GM19193 (cell line): ENCODE data around the gene CORO1A.

Source experiments
- POLR2A ChIP-seq: IDR thresholded peaks from 4 replicates; pipeline ENCODE4 v1.6.1; 2011; ENCODE audit not compliant: insufficient read depth, insufficient read length; ENCODE audit errors: extremely low read depth

CORO1A gene

DNA sequence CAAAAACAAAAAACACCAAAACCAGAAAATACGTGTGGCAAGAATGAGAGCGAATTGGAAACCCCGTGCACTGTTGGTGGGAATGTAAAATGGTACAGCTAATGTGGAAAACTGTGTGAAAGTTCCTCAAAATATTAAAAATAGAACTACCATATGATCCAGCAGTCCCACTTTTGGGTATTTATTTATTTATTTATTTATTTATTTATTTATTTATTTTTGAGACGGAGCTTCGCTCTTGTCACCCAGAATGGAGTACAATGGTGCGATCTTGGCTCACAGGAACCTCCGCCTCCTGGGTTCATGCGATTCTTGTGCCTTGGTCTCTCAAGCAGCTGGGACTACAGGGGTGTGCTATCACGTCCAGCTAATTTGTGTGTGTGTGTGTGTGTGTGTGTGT, 30.9 kb upstream of the CORO1A start:
- TF ChIP-seq POLR2A = no peak

DNA sequence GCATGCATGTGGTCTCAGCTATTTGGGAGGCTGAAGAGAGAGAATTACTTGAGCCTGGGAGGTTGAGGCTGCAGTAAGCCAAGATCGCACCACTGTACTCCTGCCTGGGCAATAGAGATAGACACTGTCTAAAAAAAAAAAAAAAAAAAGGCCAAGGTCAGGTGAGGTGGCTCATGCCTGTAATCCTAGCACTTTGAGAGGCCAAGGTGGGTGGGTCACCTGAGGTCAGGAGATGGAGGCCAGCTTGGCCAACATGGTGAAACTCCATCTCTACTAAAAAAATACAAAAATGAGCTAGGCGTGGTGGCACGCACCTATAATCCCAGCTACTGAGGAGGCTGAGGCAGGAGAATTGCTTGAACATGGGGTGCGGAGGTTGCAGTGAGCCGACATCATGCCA, 28.2 kb upstream of the CORO1A start:
- no peak for TF ChIP-seq POLR2A

DNA sequence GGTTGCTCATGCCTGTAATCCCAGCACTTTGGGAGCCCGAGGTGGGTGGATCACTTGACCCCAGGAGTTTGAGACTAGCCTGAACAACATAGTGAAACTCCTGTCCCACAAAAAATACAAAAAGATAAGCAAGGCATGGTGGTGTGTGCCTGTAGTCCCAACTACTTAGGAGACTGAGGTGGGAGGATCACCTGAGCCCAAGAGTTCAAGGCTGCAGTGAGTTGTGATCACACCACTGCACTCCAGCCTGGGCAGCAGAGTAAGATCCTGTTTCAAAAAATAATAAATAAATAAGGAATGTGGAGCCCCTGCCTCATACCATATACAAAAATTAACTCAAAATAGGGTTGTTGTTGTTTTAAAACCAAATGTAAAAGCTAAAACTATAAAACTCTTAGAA, 26.2 kb upstream of the CORO1A start:
- no peak for TF ChIP-seq POLR2A

GRCh38 chr16:30163538-30163937, 19.9 kb upstream of the CORO1A start:
- no peak for TF ChIP-seq POLR2A

DNA sequence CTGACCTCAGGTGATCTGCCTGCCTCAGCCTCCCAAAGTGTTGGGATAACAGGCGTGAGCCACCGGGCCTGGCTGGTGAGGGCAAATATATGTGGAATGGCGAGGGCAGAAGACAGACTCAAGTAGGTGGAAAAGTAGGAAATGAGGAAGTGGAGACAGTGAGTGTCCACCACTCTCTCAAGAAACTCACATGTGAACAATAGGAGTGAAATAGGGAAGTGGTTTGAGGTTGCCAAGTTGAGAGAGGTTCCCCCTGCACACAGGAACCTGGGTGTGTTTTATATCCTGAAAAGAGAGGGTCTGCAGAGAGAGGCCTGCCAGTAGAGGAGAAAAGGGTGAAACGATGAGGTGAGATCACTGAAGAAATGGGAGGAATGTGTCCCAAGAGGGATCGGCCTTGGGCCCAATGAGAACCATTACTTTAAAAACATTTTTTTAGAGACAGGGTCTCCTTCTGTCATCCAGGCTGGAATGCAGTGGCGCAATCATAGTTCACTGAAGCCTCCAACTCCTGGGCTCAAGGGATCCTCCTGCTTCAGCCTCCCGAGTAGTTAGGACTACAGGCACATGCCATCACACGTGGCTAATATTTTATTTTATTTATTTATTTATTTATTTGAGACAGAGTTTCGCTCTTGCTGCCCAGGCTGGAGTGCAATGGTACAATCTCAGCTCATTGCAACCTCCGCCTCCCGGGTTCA, 17.1 kb upstream of the CORO1A start:
- no peak for TF ChIP-seq POLR2A

DNA sequence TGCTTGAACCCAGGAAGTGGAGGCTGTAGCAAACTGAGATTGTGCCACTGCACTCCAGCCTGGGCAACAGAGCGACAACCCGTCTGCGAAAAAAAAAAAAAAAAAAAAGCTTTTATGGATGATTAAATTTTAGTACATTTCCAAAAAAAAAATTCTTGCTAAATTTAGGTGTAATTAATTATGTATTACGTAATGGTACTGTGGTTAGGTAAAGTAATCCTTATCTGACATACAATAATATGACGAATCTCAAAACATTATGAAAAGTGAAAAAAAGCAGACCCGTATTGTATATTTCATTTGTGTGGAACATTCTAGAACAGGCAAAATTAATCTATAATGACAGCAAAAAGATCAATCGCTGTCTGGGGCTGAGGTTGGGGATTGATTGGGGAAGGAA, 10.3 kb upstream of the CORO1A start:
- TF ChIP-seq POLR2A = no peak

DNA sequence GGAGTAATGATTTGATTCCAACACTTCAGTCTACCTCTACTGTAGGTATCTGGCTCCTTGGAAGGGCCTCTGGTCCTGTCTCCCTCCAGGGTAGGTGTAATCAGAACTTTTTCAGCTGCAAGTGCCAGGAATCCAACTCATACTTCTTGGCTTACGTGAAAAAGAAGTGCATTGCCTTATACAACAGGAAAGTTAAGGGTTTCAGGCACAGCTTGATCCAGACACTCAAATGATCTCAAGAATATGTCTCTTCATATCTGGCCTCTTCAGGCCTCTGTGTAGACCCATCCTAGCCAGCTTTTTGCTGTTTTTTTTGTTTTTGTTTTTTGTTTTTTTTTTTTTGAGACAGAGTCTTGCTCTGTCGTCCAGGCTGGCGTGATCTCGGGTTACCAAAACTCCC, 4.2 kb upstream of the CORO1A start:
- TF ChIP-seq POLR2A = no peak

DNA sequence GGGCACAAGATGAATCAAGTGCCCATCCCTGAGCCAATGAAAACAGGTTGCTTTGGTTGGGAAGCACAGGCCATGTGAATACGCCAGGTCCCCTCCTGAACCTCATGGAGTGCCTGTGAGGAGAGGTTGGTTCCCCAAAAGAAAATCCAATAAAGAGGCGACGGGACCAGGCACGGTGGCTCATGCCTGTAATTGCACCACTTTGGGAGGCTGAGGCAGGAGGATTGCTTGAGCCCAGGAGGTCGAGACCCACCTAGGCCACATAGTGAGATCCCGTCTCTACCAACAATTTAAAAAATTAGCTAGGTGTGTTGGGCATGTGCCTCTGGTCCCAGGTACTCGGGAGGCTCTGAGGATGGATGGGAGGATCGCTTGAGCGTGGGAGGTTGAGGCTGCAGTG, 3.5 kb upstream of the CORO1A start:
- no peak for TF ChIP-seq POLR2A

DNA sequence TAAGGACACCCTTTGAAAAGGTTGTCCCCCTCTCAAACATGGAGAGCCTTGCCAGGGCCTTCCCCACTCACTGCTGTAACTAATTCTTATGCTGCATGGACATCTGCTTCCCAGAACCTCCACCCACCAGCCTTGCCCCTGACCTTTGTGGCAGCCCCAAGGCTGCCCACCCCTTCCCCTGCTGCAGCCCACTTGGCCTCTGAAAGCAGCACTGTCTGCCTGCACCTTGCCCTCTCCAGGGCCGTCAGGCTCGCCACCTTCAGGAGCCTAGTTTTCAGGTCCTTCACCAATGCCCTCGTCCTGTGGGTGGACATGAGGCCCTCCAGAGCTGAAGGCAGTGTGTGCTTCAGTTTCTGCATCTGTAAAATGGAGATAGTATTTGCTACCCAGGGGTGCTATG, 2.7 kb upstream of the CORO1A start:
- no peak for TF ChIP-seq POLR2A

- peak; percentile 68 for TF ChIP-seq POLR2A
Measured at GRCh38 chr16:30184096-30184890, 891 bp downstream of the CORO1A start.

- TF ChIP-seq POLR2A = peak; percentile 68
Measured at GRCh38 chr16:30184891-30185682, 1.7 kb downstream of the CORO1A start.

DNA sequence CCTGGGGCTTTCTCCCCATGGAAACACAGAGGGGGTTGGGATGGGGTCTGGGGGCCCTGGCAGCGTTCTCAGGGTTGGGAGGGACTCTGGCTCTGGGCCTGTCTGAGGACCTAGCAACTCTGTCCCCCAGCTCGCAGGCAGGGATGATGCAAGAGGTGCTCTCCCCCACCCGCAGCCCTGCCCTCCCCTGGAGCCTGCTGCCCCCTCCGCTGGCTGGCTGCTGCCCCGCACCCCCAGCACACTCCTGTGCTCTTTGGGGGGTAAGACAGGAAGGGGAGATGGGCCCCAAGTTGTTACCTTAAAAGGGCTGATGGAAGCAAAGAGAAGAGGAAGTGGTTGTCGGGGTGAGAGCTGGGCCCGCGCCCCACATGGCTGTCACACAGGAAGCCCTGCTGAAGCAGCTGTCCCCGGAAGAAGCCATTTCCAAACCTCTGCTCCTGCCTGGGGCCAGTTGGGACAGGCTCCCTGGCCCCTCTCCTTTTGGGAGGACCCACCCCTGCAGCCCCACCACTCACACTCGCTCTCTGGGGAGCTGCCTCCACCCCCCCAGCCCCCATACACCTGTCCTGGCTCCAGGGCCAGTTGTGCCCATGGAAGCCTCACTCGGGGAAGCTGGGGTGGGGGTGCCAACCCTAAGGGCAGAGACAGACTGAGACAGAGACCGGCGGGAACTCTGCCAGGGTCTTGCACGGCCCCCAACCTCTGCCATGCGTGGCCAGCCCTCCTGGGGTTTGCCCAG, 2.5 kb downstream of the CORO1A start:
- TF ChIP-seq POLR2A = peak; percentile 27

DNA sequence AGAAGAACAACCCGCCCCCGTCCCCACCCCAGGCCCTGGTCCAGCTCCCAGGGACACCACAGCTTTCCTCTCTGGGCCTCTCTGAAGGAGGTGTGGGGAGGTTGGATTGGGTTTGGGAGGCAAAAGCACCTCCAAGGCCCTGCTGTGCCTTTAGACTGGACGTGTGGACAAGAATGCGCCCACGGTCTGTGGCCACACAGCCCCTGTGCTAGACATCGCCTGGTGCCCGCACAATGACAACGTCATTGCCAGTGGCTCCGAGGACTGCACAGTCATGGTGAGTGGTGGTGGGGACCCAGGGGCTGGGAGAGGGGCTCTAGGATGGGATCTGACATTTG, 3.0 kb downstream of the CORO1A start:
- no peak for TF ChIP-seq POLR2A

- TF ChIP-seq POLR2A = peak; percentile 59
Measured at GRCh38 chr16:30186782-30187555, 3.6 kb downstream of the CORO1A start.
